ENCODE data around the gene CYB561D2. TPM values are rescaled to one million over a fixed set of nuclear protein-coding genes. Genes with fewer than 3 reads are reported as not detected.

CYB561D2 gene
- total RNA-seq, 1 donor from 2014 or later, result 11.0 TPM

- no peak for FAIRE-seq
- DNase-seq (ENCODE audit: low spot score in 2 of 2), result peak in 1 of 2 donors; percentile 4
These were observed 33.1 kb downstream of the CYB561D2 start for GRCh38 chr3:50383750-50384149.

GRCh38 chr3:50385754-50386153 is 35.1 kb downstream of the CYB561D2 start:
- FAIRE-seq (no peak), DNase-seq (ENCODE audit: low spot score in 2 of 2) (no peak)

- FAIRE-seq (no peak), DNase-seq (ENCODE audit: low spot score in 2 of 2) (peak; percentile 54 to 77)
These were observed 37.5 kb downstream of the CYB561D2 start for GRCh38 chr3:50388016-50388719.

GRCh38 chr3:50388720-50389413 is 38.2 kb downstream of the CYB561D2 start:
- FAIRE-seq (no peak), DNase-seq (ENCODE audit: low spot score in 2 of 2) (no peak)

GRCh38 chr3:50389414-50389767 is 38.7 kb downstream of the CYB561D2 start:
- FAIRE-seq (no peak), DNase-seq (ENCODE audit: low spot score in 2 of 2) (no peak)

- FAIRE-seq, result no peak
- DNase-seq (ENCODE audit: low spot score in 2 of 2), result peak in 1 of 2 donors; percentile 55
These were observed 40.0 kb downstream of the CYB561D2 start for GRCh38 chr3:50390508-50391224.

- FAIRE-seq (no peak), DNase-seq (ENCODE audit: low spot score in 2 of 2) (no peak)
These were observed 41.5 kb downstream of the CYB561D2 start for GRCh38 chr3:50392101-50392715.

GRCh38 chr3:50393061-50393460 is 42.4 kb downstream of the CYB561D2 start:
- no peak for FAIRE-seq
- no peak for DNase-seq (ENCODE audit: low spot score in 2 of 2)

GRCh38 chr3:50395070-50395860 is 44.6 kb downstream of the CYB561D2 start:
- FAIRE-seq (no peak), DNase-seq (ENCODE audit: low spot score in 2 of 2) (no peak)

- no peak for FAIRE-seq
- no peak for DNase-seq (ENCODE audit: low spot score in 2 of 2)
These were observed 45.8 kb downstream of the CYB561D2 start for GRCh38 chr3:50396502-50396901.

GRCh38 chr3:50401978-50402595 is 51.4 kb downstream of the CYB561D2 start:
- no peak for DNase-seq (ENCODE audit: low spot score in 2 of 2)
- FAIRE-seq, result no peak

Other genes starting within 250 kb of the CYB561D2 start
- 9.4 TPM for gene SEMA3F, start 195.5 kb upstream of the CYB561D2 start, total RNA-seq
- gene GNAT1, start 159.3 kb upstream of the CYB561D2 start, total RNA-seq, result not detected
- gene SLC38A3, start 145.6 kb upstream of the CYB561D2 start, total RNA-seq, result 2.0 TPM
- 97.0 TPM for gene GNAI2, start 114.7 kb upstream of the CYB561D2 start, total RNA-seq
- 2.4 TPM for gene SEMA3B, start 81.7 kb upstream of the CYB561D2 start, total RNA-seq
- gene LSMEM2, start 71.8 kb upstream of the CYB561D2 start, total RNA-seq, result 0.82 TPM
- gene IFRD2, start 58.4 kb upstream of the CYB561D2 start, total RNA-seq, result 17.9 TPM
- gene HYAL3, start 51.5 kb upstream of the CYB561D2 start, total RNA-seq, result 3.7 TPM
- gene NAA80, start 51.5 kb upstream of the CYB561D2 start, total RNA-seq, result 5.3 TPM
- gene HYAL1, start 47.3 kb upstream of the CYB561D2 start, total RNA-seq, result 0.41 TPM
- gene HYAL2, start 28.1 kb upstream of the CYB561D2 start, total RNA-seq, result 35.9 TPM
- gene TUSC2, start 22.6 kb upstream of the CYB561D2 start, total RNA-seq, result 16.7 TPM
- 12.6 TPM for gene RASSF1, start 10.0 kb upstream of the CYB561D2 start, total RNA-seq
- 3.7 TPM for gene ZMYND10, start 5.1 kb upstream of the CYB561D2 start, total RNA-seq
- 20.8 TPM for gene NPRL2, start 87 bp upstream of the CYB561D2 start, total RNA-seq
- gene TMEM115, start 8.7 kb downstream of the CYB561D2 start, total RNA-seq, result 18.3 TPM
- 2.4 TPM for gene CACNA2D2, start 152.8 kb downstream of the CYB561D2 start, total RNA-seq
- gene C3orf18, start 216.9 kb downstream of the CYB561D2 start, total RNA-seq, result 12.6 TPM
- gene HEMK1, start 218.7 kb downstream of the CYB561D2 start, total RNA-seq, result 4.5 TPM